Measurements from ENCODE around the gene HDAC7.

HDAC7 gene

GRCh38 chr12:47841501-47841900 is 21.8 kb upstream of the HDAC7 start:
- DNase-seq (ENCODE audit: low spot score) = no peak
- TF ChIP-seq, protein P1, sequence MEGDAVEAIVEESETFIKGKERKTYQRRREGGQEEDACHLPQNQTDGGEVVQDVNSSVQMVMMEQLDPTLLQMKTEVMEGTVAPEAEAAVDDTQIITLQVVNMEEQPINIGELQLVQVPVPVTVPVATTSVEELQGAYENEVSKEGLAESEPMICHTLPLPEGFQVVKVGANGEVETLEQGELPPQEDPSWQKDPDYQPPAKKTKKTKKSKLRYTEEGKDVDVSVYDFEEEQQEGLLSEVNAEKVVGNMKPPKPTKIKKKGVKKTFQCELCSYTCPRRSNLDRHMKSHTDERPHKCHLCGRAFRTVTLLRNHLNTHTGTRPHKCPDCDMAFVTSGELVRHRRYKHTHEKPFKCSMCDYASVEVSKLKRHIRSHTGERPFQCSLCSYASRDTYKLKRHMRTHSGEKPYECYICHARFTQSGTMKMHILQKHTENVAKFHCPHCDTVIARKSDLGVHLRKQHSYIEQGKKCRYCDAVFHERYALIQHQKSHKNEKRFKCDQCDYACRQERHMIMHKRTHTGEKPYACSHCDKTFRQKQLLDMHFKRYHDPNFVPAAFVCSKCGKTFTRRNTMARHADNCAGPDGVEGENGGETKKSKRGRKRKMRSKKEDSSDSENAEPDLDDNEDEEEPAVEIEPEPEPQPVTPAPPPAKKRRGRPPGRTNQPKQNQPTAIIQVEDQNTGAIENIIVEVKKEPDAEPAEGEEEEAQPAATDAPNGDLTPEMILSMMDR (IDR thresholded peaks at IDR 0.05; ENCODE audit: extremely low read depth, missing control alignments) = no peak

- DNase-seq (ENCODE audit: low spot score) = no peak
- TF ChIP-seq, protein P1 (IDR thresholded peaks at IDR 0.05; ENCODE audit: extremely low read depth, missing control alignments) = no peak
Measured at GRCh38 chr12:47840571-47840970, 20.9 kb upstream of the HDAC7 start.

DNA sequence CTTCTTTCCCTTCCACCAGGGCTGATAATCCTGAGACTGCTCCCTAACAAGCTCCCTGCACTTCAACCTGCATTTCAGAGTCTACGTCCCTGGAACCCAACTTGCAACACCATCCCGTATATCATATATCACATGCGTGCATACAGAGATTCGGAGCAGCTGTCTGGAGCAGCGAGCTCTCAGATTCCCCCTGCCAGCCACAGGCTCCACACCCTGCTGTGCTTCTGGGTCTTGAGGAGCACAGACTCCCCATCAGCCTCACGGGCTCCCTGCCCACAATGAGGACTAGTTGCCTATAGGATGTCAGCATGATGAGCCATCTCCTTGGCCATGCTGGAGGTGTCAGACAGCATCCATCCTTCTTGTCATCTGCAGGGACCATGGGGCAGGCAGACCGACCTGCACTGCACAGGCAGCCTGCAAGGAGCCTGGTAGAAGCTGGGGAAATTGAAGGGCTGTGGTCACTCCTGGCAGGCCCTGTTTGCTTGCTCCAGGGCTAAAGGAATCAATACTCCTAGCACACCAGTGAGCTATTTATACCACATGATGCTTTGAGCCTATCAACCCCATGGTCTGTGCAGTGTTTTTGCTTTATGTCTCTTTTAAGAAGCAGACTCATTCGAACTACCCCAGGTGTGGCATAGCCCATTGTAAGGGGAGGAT is 19.6 kb upstream of the HDAC7 start:
- TF ChIP-seq, protein P1 (IDR thresholded peaks at IDR 0.05; ENCODE audit: extremely low read depth, missing control alignments) = no peak
- no peak for DNase-seq (ENCODE audit: low spot score)

GRCh38 chr12:47838286-47838931 is 18.7 kb upstream of the HDAC7 start:
- peak; percentile 56 for DNase-seq (ENCODE audit: low spot score)
- TF ChIP-seq, protein P1 (IDR thresholded peaks at IDR 0.05; ENCODE audit: extremely low read depth, missing control alignments) = peak; percentile 31

- TF ChIP-seq, protein P1 (IDR thresholded peaks at IDR 0.05; ENCODE audit: extremely low read depth, missing control alignments) = peak; percentile 90
- peak; percentile 74 for DNase-seq (ENCODE audit: low spot score)
Measured at GRCh38 chr12:47837190-47838171, 17.8 kb upstream of the HDAC7 start.

DNA sequence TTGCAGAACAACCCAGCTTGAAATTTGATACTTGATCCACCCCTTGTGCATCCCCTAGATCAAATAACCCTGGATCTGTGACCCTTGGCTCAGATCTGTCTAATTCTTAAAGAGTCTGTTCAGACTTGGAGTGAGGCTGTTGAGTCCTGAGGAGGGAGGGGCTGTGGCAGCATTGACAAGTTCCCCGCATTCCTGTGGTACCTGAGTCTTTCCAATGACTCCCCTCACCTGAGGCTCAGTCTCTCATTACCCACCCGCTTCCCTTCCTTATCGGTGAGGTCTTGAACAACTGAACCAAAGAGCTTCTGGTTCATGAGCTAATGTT is 16.1 kb upstream of the HDAC7 start:
- TF ChIP-seq, protein P1 (IDR thresholded peaks at IDR 0.05; ENCODE audit: extremely low read depth, missing control alignments) = no peak
- DNase-seq (ENCODE audit: low spot score) = no peak

Data from GM20000 (cell line).